Activated CD8-positive, alpha-beta memory T cell treated with anti-CD3 and anti-CD28 coated beads, Interleukin-2, amount 50 U/mL, for 48 hours (primary cell): Measurements from ENCODE around the gene MRPL51.
"Not testable (repeated sequence)": the region's sequence is repeated elsewhere in the genome, so short reads cannot be mapped to it uniquely, and the experiment has no call there.

Source experiments
- DNase-seq: peaks from one replicate; pipeline ENCODE4 v3.0.0-alpha.2; 2020

Gene MRPL51

DNA sequence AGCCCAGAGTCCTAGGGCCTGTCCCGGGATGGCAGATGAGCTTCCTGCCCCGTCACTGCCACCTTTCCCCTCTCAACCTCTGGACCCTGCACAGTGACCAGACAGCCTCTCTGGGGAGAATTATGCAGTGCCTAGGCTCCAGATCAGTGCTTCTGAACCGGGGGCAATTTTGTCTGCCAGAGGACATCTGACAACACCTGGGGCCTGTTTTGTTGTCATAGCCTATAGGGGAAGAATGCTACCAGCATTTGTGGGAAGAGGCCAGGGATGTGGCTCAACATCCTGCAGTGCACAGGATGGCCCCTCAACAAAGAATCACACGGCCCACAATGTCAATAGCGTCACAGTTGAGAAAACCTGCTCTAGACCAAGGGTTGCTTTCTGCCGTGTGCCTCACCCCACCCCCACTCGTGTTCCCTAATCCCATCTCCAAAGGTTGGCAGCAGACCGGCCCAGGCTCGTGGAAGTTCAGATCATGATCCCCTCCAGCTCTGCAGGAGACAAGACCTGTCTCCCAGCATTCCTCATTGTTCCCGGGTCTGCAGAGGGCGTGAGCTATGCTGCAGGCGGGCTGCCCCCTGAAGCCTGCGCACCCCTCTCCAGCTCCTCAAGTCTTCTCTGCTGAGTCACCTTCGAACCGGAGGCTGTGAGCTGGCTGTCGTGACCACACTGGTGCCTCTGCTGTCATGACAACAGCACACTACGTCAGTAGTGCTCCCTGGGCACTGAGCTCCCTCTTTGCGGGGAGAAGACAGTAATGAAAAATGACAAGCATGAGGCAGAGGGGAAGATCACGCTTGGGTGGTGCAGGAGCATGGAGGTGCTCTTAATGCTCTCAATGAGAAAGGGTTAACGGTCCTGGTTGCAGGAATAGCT is 39.2 kb upstream of the MRPL51 start:
- DNase-seq = peak; percentile 89

DNA sequence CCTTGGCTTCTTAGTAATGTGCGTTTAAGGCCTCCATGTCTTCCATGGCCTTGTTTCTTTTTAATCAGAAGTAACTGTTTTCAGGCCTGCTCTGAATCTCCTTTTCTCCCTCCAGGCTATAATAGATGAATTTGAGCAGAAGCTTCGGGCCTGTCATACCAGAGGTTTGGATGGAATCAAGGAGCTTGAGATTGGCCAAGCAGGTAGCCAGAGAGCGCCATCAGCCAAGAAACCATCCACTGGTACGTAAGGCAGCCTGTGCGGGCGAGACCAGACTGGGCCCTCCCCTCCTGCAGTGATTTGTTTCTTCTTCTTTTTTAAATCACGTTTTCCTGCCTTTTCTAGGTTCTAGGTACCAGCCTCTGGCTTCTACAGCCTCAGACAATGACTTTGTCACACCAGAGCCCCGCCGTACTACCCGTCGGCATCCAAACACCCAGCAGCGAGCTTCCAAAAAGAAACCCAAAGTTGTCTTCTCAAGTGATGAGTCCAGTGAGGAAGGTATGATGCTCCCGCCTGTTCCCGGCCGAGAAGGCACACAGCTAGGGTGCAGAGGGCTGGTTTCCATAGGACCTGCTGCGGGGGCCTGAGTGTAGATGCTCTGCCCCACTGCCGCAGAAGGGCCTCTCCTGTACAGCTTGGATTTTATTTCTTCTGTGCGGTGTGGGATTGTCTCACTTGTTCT is 37.7 kb upstream of the MRPL51 start:
- DNase-seq = no peak

DNA sequence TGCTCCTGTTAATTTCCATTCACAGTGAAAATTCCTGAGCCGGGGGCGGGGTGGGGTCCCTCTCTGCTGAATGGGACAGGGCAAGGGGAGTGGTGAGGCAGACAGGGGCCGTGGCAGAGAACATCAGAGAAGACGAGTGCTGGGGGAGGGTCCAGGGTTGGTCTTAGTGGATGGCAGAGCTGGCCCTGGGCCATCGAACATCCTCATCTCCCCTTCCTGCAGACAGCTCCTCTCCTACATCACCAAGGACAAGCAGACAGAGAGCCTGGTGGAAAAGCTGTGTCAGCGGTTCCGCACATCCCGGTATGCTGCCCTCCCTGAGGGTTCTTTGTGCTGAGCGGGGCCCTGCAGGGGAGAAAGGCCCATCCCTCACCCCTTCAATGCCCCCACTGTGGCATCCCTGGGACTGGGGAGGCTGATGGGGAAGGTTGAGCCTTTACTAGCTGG is 36.3 kb upstream of the MRPL51 start:
- DNase-seq = no peak

DNA sequence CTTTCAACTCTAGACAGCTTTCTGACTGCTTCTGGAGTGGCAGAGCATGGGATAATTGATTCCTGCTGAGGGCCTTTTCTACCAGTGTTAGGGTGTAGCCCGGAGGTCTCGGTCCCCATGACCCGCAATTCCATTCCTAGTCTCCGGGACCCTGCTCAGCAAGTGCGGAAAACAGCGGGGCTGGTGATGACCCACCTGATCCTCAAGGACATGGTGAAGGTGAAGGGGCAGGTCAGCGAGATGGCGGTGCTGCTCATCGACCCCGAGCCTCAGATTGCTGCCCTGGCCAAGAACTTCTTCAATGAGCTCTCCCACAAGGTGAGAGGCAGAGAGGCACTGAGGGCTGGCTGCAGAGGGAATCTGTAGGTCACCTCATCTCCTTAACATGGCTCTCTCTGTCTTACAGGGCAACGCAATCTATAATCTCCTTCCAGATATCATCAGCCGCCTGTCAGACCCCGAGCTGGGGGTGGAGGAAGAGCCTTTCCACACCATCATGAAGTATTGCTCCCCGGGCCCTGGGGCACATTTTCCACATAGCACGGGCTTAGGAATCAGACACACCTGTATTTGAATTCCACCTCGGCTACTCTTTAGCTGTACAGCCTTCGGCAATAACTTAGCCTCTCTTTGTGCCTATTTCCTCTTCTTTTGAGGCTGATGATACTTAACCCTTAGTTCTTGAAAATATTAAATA is 35.6 kb upstream of the MRPL51 start:
- no peak for DNase-seq

DNA sequence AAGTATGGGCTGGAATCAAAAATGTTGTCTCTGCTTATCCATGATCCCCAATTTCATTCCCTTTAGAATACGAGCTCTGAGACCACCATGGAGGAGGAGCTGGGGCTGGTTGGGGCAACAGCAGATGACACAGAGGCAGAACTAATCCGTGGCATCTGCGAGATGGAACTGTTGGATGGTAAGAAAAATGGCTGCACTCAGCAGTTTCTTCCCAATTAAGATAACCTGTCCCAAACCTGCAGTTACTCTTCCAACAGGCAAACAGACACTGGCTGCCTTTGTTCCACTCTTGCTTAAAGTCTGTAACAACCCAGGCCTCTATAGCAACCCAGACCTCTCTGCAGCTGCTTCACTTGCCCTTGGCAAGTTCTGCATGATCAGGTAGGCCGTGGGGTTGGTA is 34.6 kb upstream of the MRPL51 start:
- DNase-seq = no peak

DNA sequence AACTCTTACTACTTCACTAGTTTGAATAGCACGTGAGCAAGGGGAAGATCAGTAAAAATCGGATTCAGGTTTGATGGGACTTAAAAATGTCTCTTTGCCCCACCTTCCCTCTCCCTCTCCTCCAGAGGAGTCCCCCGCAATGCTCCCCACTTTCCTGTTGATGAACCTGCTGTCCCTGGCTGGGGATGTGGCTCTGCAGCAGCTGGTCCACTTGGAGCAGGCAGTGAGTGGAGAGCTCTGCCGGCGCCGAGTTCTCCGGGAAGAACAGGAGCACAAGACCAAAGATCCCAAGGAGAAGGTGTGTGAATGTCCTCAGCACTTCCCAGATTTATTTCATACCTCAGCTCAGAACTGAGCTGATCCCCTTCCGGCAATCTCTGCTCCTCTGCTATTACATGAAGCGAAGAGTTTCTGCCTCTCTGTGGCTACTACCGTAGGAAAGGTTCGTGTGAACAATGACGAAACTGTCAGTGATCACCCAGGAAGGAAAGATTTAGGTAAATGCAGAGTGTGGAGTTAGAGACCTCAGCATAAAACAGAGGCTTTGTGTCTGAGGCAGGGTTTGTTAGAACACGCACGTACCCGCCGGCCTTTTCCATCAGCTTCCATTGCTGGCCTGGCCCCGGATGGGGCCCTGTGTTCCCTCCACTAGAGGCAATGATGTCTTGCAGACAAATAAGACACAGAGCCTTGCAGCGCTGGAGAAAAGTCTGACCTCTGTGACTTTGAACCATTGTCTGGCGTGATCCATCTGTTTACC is 33.9 kb upstream of the MRPL51 start:
- DNase-seq = no peak

DNA sequence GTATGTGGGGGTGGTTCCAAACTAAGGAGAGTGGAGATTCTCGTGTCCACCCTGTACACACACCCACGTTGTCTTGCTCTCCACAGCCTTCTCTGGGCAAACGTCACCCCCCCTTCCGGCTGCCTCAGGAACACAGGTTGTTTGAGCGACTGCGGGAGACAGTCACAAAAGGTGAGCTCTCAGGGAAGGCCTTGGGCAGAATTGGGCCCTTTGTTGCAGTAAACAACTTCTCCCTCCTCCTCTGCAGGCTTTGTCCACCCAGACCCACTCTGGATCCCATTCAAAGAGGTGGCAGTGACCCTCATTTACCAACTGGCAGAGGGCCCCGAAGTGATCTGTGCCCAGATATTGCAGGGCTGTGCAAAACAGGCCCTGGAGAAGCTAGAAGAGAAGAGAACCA is 33.1 kb upstream of the MRPL51 start:
- DNase-seq = no peak

DNA sequence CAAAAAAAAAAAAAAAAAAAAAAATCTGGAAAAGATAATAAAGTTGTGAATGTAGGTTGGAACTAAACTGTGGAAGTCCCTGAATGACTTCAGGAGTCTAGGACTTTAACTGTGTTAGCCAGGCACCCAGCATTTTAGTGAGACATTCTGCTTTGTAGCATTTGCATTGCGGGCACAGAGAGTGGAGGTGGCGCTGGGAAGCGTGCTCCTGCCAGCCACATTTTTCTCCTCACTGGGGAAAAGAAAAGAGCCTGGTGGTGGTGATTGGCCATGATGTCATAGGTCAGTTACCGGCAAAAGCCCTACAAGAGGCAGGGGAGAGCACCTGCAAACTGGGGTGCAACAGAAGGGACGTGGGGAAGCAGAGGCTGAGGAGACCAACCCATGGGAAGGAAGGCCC is 31.6 kb upstream of the MRPL51 start:
- DNase-seq = no peak

DNA sequence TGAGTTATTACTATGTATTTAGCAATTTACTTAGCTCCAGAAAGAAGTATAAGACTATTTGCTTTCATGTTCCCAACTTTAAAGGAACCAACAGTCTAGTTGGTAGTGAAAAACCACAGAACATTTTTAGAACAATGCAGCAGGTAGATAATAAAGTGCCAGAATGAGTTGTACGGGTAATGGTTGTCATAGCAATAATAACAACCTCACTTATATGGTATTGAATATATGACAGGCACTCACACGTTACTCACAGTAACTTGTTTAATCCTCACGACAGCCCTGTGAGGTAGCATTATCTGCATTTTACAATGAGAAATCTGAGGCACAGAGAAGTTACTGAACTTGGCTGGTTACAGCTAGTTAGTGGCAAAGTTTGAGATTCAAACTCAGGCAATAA is 30.6 kb upstream of the MRPL51 start:
- no peak for DNase-seq

DNA sequence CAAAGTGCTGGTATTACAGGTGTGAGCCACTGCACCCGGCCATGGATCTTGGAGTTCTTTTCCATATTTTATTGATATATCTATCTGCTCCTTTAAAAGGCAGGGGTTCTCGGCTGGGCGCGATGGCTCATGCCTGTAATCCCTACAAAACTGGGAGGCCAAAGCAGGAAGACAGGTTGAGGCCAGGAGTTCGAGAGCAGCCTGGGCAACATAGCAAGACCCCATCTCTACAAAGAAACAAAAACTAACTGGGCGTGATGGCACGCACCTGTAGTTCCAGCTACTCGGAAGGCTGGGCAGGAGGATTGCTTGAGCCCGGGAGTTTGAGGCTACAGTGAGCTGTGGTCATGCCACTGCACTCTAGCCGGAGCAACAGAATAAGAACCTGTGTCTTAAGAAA is 29.1 kb upstream of the MRPL51 start:
- no peak for DNase-seq

DNA sequence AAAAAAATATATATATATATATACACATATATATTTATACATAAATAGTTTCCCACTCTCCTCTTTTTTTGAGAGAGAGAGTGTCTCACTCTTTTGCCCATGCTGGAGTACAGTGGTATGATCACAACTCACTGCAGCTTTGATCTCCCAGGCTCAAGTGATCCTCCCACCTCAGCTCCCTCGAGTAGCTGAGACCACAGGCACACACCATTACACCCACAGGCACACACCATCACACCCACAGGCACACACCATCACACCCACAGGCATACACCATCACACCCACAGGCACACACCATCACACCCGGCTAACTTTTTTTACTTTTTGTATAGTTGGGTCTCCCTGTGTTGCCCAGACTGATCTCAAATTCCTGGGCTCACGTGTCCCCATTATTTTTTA is 27.1 kb upstream of the MRPL51 start:
- DNase-seq = no peak

DNA sequence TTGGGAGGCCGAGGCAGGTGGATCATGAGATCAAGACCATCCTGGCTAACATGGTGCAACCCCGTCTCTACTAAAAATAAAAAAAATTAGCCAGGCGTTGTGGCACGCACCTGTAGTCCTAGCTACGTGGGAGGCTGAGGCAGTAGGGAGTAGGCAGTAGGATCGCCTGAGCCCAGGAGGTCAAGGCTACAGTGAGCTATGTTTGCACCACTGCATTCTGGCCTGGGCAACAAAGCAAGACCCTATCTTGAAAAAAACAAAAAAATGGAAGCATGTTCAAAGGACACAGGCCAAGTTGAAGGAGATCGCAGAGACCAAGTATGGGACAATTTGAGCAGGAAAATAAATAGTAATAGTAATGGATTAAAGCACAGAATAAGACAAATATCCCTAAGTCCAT is 15.0 kb upstream of the MRPL51 start:
- DNase-seq = no peak

DNA sequence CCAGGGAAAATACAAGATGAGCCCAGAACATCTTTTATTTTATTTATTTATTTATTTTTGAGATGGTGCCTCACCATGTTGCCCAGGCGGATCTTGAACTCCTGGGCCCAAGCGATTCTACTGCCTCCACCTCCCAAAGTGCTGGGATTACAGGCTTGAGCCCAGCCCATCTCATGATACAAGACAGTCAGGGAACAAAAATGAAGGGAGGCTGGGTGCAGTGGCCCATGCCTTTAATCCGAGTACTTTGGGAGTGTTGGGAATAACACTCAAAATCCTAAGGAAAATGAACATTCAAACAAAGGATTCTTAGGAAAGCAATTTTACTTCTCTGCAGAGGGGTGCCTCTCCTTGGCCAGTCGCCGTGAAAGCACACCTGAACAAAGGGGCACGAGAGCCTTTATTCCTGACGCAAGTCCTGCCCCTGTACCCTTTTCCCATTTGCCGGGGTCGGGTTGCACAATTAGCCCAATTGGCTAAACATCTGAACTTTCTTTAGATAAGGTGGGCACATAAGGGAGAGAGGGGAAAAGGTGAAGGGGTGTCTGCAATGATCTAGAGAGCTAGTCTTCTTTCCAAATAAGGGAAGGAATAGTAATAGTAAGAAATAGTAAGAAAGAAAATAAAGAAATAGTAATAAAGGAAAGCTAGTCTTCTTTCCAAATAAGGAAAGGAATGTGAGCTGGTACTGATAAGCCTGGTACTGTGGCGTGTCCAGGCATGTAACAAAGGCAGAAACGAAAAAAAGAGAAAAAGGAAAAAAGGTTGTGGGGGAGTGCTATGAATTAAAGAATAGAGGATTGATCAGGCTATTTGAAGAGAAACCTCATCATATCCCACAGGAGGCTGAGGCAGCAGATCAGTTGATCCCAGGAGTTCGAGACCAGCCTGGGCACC is 14.3 kb upstream of the MRPL51 start:
- no peak for DNase-seq

DNA sequence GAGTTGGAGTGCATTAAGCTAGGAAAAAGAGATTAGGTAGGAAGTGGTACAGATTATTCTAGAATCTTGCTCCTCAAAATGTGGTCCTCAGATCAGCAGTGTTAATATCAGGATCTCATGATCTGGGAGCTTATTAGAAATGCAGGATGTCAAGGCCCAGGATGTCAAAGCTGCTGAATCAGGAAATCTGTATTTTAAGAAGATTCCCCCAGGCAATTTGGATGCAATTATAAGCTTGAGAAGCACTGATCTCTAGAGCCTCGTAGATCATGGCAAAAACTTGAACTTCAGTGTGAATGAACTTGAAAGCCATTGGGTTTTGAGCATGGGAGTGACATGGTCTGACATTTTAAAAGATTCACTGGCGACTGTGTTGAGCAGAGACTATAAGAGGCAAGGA is 7.4 kb upstream of the MRPL51 start:
- no peak for DNase-seq

DNA sequence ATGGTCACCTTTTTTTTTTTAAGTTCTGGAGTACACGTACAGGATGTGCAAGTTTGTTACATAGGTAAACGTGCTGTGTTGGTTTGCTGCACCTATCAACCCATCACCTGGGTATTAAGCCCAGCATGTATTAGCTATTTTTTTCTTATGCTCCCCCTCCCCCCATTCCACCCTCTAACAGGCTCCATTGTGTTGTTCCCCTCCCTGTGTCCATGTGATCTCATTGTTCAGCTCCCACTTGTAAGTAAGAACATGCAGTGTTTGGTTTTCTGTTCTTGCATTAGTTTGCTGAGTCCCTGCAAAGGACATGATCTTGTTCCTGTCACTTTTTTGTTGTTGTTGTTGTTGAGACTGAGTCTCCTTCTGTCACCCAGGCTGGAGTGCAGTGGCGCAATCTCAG is 4.2 kb upstream of the MRPL51 start:
- DNase-seq = not testable (repeated sequence)

DNA sequence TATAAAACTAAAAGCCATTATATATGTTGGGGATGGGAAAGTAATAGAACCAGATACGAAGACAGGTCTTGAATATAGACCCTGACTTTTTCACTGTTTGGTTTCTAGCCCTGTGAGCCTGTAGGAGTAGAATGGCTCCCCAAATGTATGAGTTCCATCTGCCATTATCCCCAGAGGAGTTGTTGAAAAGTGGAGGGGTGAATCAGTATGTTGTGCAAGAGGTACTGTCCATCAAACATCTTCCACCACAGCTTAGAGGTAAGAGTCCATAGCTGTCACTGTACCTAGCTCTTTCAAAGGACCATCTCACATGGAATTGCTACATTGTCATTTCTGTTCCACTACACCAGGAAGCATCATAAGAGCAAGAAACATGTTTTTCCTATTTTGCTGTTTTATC is 1.9 kb upstream of the MRPL51 start:
- DNase-seq = no peak

DNA sequence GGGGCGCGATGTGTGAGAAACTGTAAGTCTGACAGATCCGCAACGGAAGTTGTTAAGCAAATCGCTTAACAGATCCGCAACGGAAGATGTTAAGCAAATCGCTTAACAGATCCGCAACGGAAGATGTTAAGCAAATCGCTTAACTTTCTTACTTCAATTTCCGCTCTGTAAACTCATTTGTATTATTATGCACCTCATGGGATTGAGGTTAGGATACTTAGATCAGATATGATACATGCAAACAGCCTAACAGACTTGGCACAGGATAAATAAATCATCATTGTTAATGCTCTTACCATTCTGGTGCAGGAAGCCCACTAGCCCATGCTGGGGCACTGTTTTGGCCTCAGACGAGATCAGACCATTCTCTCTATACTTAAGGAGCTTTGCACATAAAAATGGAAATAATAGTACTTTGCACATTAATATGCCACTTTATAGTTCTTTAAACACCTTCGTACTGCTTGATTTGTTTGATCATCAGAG is 1.2 kb upstream of the MRPL51 start:
- DNase-seq = no peak

DNA sequence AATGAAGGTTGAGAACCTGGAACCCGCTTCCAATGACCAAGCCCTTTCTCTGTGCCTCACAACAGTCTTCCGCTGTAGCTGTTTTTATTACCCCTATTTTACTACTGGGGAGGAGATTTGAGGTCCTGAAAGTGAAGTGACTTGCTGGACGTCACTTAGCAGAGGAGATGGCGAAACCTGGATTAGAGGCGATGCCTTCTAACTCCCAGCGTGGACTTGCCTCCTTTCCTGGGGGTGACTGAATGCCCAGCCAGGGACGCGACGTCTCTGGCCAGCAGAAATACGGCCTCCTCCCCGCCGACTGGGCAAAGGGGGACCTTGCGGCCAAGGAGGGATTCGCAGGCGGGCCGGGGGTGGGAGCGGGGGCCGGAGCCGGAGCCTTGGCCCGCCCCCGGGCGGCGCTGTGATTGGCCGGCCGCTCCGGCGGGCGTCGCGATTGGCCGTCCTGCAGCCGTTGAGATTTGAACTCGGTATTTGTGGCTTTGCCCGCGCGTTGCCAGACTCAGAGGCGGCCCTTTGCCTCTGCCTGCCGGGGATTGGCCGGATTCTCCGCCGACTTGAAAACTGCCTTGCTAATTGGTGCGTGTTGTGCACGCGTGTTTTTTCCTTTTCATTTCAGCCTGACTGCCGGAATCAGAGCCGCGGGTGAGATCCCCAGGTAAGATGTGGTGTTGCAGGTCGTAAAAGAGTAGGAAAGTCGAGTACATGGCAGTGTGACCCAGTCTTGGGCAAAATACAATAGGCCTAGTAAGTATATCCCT is 615 bp upstream of the MRPL51 start, which contains the start of gene NCAPD2:
NCAPD2 (plus strand) TSS at position 606 of the 761 bp plus-strand sequence. CDS start 997 bp downstream, outside the sequence.
- DNase-seq = peak; percentile 95

DNA sequence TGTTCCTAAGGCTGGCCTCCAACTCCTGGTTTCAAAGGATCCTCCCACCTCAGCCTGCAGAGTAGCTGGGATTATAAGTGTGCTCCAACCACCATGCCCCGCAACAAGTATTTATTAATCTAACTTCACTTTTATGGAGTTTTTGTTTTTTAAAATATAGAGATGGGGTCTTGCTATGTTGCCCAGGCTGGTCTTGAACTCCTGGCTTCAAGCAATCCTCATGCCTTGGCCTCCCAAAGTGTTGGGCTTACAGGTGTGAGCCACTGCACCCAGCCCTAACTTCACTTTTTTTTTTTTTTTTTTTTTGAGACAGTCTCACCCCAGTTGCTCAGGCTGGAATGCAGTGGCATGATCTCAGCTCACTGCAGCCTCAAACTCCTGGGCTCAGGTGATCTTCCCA is 2.4 kb downstream of the MRPL51 start:
- not testable (repeated sequence) for DNase-seq

DNA sequence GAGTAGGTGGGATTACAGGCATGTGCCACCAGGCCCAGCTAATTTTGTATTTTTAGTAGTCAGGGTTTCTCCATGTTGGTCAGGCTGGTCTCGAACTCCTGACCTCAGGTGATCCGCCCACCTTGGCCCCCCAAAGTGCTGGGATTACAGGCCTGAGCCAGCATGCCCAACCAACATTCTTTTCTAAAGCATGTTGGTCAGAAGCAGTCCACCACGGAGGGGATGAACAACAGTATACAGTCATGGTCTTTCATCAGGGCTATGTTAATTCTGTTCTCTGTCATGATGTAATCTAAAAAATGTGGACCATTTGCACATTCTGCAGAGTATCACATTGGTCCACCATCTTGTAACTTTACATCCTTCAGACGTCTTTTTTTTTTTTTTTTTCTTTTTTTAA is 3.6 kb downstream of the MRPL51 start:
- DNase-seq = no peak

DNA sequence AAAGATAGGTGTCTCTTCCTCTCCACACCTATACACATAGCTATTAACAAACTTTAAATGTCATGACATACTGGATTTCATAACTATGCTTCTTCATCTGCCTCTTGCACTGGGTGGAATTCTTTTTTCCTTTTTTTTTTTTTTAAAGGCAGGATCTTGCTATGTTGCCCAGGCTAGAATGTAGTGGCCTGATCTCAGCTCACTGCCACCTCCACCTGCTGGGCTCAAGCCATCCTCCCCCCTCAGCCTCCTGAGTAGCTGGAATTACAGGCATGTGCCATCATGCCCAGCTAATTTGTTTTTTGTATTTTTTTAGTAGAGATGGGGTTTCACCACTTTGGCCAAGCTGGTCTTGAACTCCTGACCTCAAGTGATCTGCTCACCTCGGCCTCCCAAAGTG is 4.8 kb downstream of the MRPL51 start:
- no peak for DNase-seq
